Stimulated activated naive CD8-positive, alpha-beta T cell treated with anti-CD3 and anti-CD28 coated beads, Interleukin-15, amount 100 ng/mL, for 72 hours (primary cell): ENCODE results near the gene CTDSPL2.

Experiments
- ATAC-seq: fragments of 150-1000 bp; cut with Tn5 transposase; 2 replicates; pipeline ENCODE4 v1.10.0; 2021; ENCODE audit warnings: mild to moderate bottlenecking, moderate library complexity
- DNase-seq, 2 donors: peaks; one replicate each; pipeline ENCODE4 v3.0.0; 2021 to 2022
- H3K27ac Mint-ChIP-seq, 2 donors: one replicate each; pipeline ENCODE4 v1.8.0; 2022; ENCODE audit warnings: mild to moderate bottlenecking in 2 of 2, mixed read lengths in 2 of 2, moderate library complexity in 2 of 2
- H3K27me3 Mint-ChIP-seq: one replicate; pipeline ENCODE4 v1.8.0; 2022; ENCODE audit warnings: mixed read lengths
- H3K4me1 Mint-ChIP-seq: one replicate; pipeline ENCODE4 v1.8.0; 2022; ENCODE audit warnings: mild to moderate bottlenecking, mixed read lengths
- H3K4me3 Mint-ChIP-seq, 2 donors: one replicate each; pipeline ENCODE4 v1.8.0; 2022; ENCODE audit warnings: mild to moderate bottlenecking in 2 of 2, mixed read lengths in 2 of 2, moderate library complexity in 1 of 2
- H3K9me3 Mint-ChIP-seq, 2 donors: one replicate each; pipeline ENCODE4 v1.8.0; 2022; ENCODE audit warnings: mixed read lengths in 2 of 2

Gene CTDSPL2

GRCh38 chr15:44426975-44427755 lies at the start of gene CTDSPL2:
TSS of gene CTDSPL2 (plus strand) at chr15:44427629. CDS start at chr15:44459015, 31,386 bp downstream.
- Mint-ChIP-seq H3K27ac (peak within 1 kb of the TSS; percentile 94 to 100), H3K4me3 (peak within 1 kb of the TSS; percentile 93 to 98), H3K27me3 (no peaks in the 10 kb centered on the region), H3K9me3 (no peaks in the 10 kb centered on the region), H3K4me1 (peaks cover 48% of the 10 kb centered on the region)
- DNase-seq = peak; percentile 93 to 95
- ATAC-seq = peak; percentile 98

- Mint-ChIP-seq H3K9me3 (no peaks in the 10 kb centered on the region), H3K27ac (no peak overlapping the region), H3K4me1 (peaks cover 8% of the 10 kb centered on the region), H3K4me3 (no peak overlapping the region), H3K27me3 (no peaks in the 10 kb centered on the region)
- ATAC-seq (no peak), DNase-seq (no peak)
These were observed 46.2 kb upstream of the CTDSPL2 start for GRCh38 chr15:44381236-44381635.

- no peak for ATAC-seq
- Mint-ChIP-seq H3K27me3 (no peaks in the 10 kb centered on the region), H3K4me1 (peaks cover 8% of the 10 kb centered on the region), H3K27ac (no peak overlapping the region), H3K4me3 (no peak overlapping the region), H3K9me3 (no peaks in the 10 kb centered on the region)
- DNase-seq = no peak
These were observed 42.0 kb upstream of the CTDSPL2 start for GRCh38 chr15:44385344-44385942.

GRCh38 chr15:44394062-44394461 lies 33.4 kb upstream of the CTDSPL2 start:
- no peak overlapping the region for H3K4me3 Mint-ChIP-seq
- H3K4me1 Mint-ChIP-seq = no peaks in the 10 kb centered on the region
- no peaks in the 10 kb centered on the region for H3K27me3 Mint-ChIP-seq
- DNase-seq = no peak
- no peak overlapping the region for H3K27ac Mint-ChIP-seq
- ATAC-seq = no peak
- H3K9me3 Mint-ChIP-seq = no peaks in the 10 kb centered on the region

- Mint-ChIP-seq H3K27me3 (no peaks in the 10 kb centered on the region), H3K27ac (no peak overlapping the region), H3K4me1 (no peaks in the 10 kb centered on the region), H3K9me3 (no peaks in the 10 kb centered on the region), H3K4me3 (no peak overlapping the region)
- ATAC-seq = no peak
- no peak for DNase-seq
These were observed 32.9 kb upstream of the CTDSPL2 start for GRCh38 chr15:44394562-44394961.

GRCh38 chr15:44397869-44398268 lies 29.6 kb upstream of the CTDSPL2 start:
- no peaks in the 10 kb centered on the region for H3K27me3 Mint-ChIP-seq
- no peak for DNase-seq
- no peak overlapping the region for H3K27ac Mint-ChIP-seq
- no peak overlapping the region for H3K4me3 Mint-ChIP-seq
- no peaks in the 10 kb centered on the region for H3K4me1 Mint-ChIP-seq
- H3K9me3 Mint-ChIP-seq = no peaks in the 10 kb centered on the region
- ATAC-seq = no peak

GRCh38 chr15:44414001-44414400 lies 13.4 kb upstream of the CTDSPL2 start:
- ATAC-seq (peak; percentile 76), DNase-seq (no peak)
- H3K27me3 Mint-ChIP-seq = no peaks in the 10 kb centered on the region
- no peak overlapping the region for H3K4me3 Mint-ChIP-seq
- no peaks in the 10 kb centered on the region for H3K9me3 Mint-ChIP-seq
- no peak overlapping the region for H3K27ac Mint-ChIP-seq
- H3K4me1 Mint-ChIP-seq = no peaks in the 10 kb centered on the region

- Mint-ChIP-seq H3K4me3 (peak overlapping the region; percentile 93 to 98), H3K27ac (peak overlapping the region; percentile 94 to 100), H3K4me1 (peaks cover 48% of the 10 kb centered on the region), H3K27me3 (no peaks in the 10 kb centered on the region), H3K9me3 (no peaks in the 10 kb centered on the region)
- ATAC-seq (no peak), DNase-seq (no peak)
These were observed 611 bp downstream of the CTDSPL2 start for GRCh38 chr15:44427756-44428724.

- Mint-ChIP-seq H3K27ac (peak overlapping the region; percentile 11 to 44), H3K4me1 (peaks cover 71% of the 10 kb centered on the region)
These were observed 8.7 kb downstream of the CTDSPL2 start for GRCh38 chr15:44435893-44436667.

GRCh38 chr15:44438402-44438801 lies 11.0 kb downstream of the CTDSPL2 start:
- ATAC-seq (no peak), DNase-seq (no peak)
- Mint-ChIP-seq H3K9me3 (no peaks in the 10 kb centered on the region), H3K4me1 (peaks cover 73% of the 10 kb centered on the region), H3K27me3 (no peaks in the 10 kb centered on the region), H3K4me3 (no peak overlapping the region), H3K27ac (no peak overlapping the region)

More at GRCh38 chr15:44435893-44436667, 8.7 kb downstream of the CTDSPL2 start:
- no peaks in the 10 kb centered on the region for H3K9me3 Mint-ChIP-seq
- no peak for DNase-seq
- H3K4me3 Mint-ChIP-seq = peak overlapping the region in 1 of 2 donors; percentile 44
- ATAC-seq = peak; percentile 82
- no peaks in the 10 kb centered on the region for H3K27me3 Mint-ChIP-seq

GRCh38 chr15:44441095-44441501 lies 13.7 kb downstream of the CTDSPL2 start:
- DNase-seq (no peak), ATAC-seq (no peak)
- no peak overlapping the region for H3K4me3 Mint-ChIP-seq
- H3K4me1 Mint-ChIP-seq = peaks cover 59% of the 10 kb centered on the region
- no peaks in the 10 kb centered on the region for H3K9me3 Mint-ChIP-seq
- no peak overlapping the region for H3K27ac Mint-ChIP-seq
- no peaks in the 10 kb centered on the region for H3K27me3 Mint-ChIP-seq

- H3K9me3 Mint-ChIP-seq = no peaks in the 10 kb centered on the region
- H3K27ac Mint-ChIP-seq = no peak overlapping the region
- H3K4me1 Mint-ChIP-seq = peaks cover 55% of the 10 kb centered on the region
- H3K4me3 Mint-ChIP-seq = no peak overlapping the region
- no peaks in the 10 kb centered on the region for H3K27me3 Mint-ChIP-seq
- ATAC-seq (no peak), DNase-seq (no peak)
These were observed 16.1 kb downstream of the CTDSPL2 start for GRCh38 chr15:44443515-44443914.

GRCh38 chr15:44447772-44448376 lies 20.4 kb downstream of the CTDSPL2 start:
- DNase-seq (no peak), ATAC-seq (no peak)
- Mint-ChIP-seq H3K4me3 (no peak overlapping the region), H3K4me1 (peaks cover 56% of the 10 kb centered on the region), H3K27ac (no peak overlapping the region), H3K9me3 (no peaks in the 10 kb centered on the region), H3K27me3 (no peaks in the 10 kb centered on the region)

- peak overlapping the region; percentile 49 to 50 for H3K4me3 Mint-ChIP-seq
- H3K27me3 Mint-ChIP-seq = no peaks in the 10 kb centered on the region
- H3K4me1 Mint-ChIP-seq = peaks cover 61% of the 10 kb centered on the region
- ATAC-seq (peak; percentile 52), DNase-seq (no peak)
- H3K9me3 Mint-ChIP-seq = no peaks in the 10 kb centered on the region
- H3K27ac Mint-ChIP-seq = no peak overlapping the region
These were observed 22.7 kb downstream of the CTDSPL2 start for GRCh38 chr15:44450172-44450571.
